CD4-positive, alpha-beta T cell treated with Interferon alpha-2 for 1 hour (primary cell): ENCODE measurements around the gene PPOX.

Source experiments
- DNase-seq, 2 donors: peaks; one replicate each; pipeline ENCODE4 v3.0.0-alpha.2; 2020 to 2022

PPOX gene

GRCh38 chr1:161176468-161177111 lies 10.4 kb downstream of the PPOX start:
- DNase-seq: no peak

- peak; percentile 87 to 94 for DNase-seq
Observed at GRCh38 chr1:161177112-161177935, 11.1 kb downstream of the PPOX start, which contains the start of gene B4GALT3. Gene B4GALT3 (minus strand): TSS chr1:161177507. CDS start chr1:161176060, 1,447 bp downstream.

DNA sequence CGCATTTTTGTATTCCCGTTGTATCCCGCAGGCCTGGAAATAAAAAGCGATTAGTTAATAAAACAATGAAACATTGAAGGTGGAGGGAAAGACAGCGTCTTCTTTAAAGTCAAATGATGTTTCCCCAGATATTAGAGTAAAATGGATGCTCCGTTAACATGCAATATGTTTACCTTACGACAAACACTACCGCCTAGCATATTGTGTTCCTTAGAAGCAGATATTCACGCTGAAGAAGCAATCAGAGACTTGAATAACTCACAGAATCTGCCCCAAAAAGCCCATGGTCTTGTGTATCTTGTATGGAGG lies 11.7 kb downstream of the PPOX start:
- DNase-seq: no peak

GRCh38 chr1:161179698-161180097 lies 13.5 kb downstream of the PPOX start:
- DNase-seq: no peak

DNA sequence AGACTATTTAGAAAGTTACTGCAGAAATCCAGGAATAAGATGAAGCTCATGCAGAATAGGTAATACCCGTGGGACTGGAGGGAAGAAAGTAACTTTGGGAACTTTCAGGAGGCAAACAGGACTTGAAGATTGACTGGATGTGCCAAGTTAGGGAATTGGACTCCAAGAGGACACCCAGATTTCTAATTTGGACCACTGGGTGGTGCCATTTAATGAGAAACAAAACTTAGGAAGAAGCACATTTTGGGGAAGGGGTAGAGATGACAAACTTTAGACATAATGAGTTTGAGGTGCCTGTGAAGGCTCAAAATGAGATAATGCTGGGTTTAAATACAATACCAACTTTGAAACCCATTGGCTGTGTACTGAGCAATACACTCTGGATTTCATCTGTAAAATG lies 14.4 kb downstream of the PPOX start:
- peak in 1 of 2 donors; percentile 39 for DNase-seq

DNA sequence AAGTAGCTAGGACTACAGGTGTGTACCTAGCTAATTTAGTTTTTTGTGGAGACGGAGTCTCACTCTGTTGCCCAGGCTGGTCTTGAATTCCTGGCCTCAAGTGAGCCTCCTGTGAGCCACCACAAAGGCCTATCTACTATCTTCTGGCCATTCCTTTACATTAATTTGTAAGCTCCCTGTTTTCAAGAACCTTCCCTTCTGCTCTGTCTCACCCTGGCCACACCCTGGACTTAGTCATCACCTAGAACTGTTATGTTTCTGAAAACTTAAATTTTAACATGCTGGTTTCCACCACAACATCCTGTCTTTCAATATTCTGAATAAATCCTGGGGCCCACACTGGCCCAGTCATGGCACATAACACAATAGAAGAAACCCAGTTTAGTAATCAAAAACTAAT lies 16.0 kb downstream of the PPOX start:
- peak; percentile 62 to 78 for DNase-seq

- peak; percentile 86 to 93 for DNase-seq
Observed at GRCh38 chr1:161185282-161185682, 19.1 kb downstream of the PPOX start.

- peak; percentile 35 to 42 for DNase-seq
Observed at GRCh38 chr1:161185732-161186311, 19.6 kb downstream of the PPOX start.

GRCh38 chr1:161187311-161187710 lies 21.1 kb downstream of the PPOX start:
- DNase-seq: no peak

GRCh38 chr1:161188381-161188780 lies 22.2 kb downstream of the PPOX start:
- no peak for DNase-seq

GRCh38 chr1:161189036-161189435 lies 22.8 kb downstream of the PPOX start:
- DNase-seq: no peak

GRCh38 chr1:161190962-161191521 lies 24.8 kb downstream of the PPOX start:
- DNase-seq: no peak

GRCh38 chr1:161191971-161192370 lies 25.7 kb downstream of the PPOX start:
- no peak for DNase-seq

DNA sequence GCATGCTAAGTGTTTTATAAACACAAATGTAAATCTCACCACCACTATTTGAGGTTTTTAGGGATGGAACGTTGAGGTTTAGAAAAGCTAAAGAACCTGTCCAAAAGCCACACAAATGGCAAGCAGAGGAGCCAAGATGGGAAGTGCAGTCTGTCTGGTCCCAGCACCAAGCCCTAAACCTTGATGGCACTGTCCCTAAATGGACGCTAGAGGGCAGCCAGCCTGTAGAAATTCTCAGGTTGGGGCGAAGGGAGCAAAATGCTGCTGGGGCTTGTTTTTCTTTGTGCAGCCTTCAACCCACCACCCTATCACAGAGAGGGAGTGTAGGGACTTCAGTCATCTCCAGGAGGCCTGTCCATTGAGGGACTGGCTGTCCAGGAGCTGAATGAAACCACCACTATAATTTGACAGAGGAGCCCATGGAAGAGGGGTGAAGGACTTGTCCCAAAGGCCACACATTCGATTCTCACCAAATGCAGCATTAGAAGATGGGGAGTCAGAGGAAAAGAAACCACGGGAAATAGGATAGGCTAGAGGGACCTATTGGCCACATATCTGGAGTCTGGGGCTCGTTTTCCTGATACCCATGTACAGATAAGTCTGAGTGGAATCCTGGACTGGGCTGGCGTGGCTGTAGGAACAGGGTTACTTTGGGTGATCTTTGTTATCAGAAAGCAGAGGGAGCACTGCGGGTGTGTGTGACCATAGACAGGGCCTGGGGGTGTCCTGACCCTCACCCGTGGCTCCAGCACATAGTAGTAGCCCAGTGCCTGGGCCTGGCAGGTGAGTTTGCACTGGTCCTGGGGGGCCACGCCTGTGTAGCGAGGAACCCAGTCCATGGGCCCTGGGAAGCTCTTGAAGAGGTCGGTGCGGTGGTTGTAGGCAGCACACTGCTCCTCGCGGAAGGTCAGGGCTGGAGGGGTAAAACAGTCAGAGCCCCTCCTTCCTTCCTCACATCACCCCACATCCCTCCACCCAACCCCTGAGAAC lies 26.5 kb downstream of the PPOX start:
- peak; percentile 79 to 84 for DNase-seq

DNA sequence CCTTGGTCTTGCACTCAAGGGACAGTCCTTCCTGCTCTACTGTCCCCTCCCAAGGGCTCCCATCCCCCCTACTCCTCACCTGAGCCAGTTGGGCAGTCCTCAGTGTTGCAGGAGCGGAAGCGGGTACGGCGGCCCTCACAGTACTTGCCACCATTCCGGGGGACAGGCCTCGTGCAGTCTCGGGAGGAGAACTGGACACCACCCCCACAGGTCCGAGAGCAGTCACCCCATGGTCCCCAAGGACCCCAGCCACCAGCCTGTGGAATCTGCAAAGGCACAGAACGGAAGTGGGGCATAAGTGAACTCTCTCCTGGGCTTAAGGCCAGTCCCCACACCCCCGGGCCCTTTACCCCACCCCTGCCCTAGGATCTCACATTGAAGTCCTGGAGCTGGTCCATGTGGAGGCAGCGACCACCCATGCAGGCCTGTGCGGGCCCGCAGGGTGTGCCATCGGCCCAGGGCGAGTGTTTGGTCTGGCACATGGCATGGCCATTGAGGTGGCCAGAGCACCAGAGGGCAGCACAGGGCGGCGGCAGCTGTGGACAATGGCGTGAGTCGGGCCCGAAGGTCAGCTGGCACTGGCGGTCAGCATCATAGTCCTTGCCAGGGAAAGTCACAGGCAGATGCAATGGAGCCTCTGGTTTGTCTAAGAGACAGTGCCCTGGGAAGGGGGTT lies 27.5 kb downstream of the PPOX start:
- DNase-seq: no peak

- no peak for DNase-seq
Observed at GRCh38 chr1:161195171-161195570, 28.9 kb downstream of the PPOX start.

- no peak for DNase-seq
Observed at GRCh38 chr1:161196111-161196510, 29.9 kb downstream of the PPOX start.

- no peak for DNase-seq
Observed at GRCh38 chr1:161196521-161197451, 30.6 kb downstream of the PPOX start.

- DNase-seq: no peak
Observed at GRCh38 chr1:161197560-161198193, 31.5 kb downstream of the PPOX start.

DNA sequence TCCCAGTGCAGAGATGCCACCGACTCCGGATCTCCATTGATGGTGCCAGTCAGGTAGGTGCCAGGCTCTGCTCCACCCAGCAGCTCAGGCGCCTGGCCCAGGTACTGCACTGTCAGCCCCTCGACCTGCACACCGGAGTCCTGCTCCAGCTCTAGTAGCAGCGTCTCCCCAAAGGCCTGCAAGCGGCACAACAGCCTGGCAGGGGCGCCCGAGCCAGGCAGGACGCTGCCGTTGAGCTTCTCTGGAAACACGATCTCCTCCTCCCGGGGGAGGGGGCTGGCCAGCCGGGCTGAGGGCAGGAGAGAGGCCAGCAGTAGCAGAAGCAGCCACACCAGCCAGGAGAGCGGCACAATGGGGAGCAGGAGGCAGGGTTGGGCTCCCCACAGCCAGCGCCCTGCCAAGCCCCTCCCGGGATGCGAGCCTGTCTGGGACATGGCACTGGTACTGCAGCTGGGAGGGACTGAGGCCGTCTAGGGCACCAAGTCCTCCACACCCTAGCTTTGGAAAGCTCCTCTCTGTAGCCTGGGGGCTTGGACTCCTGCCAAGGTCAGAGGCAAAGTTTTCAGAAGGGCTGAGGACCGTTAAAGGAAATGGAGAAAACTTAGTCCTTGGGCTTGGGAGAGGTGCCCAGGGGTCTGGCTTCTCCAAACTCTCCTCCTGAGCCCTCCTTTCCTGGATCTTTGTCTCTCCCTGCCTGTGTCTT lies 32.1 kb downstream of the PPOX start:
- DNase-seq: no peak
